ENCODE data around the gene TRMO.

Gene TRMO

GRCh38 chr9:97860451-97861147 lies 61.7 kb downstream of the TRMO start:
- DNase-seq (ENCODE audit: low read depth): no peak
- no peak overlapping the region for H3K4me3 ChIP-seq (ENCODE audit: low read depth, low read length)
- no peak for TF ChIP-seq CTCF (IDR thresholded peaks at IDR 0.05; ENCODE audit: insufficient read depth, low read depth, low read length, missing control alignments)

GRCh38 chr9:97859346-97859745 lies 63.0 kb downstream of the TRMO start:
- TF ChIP-seq CTCF (IDR thresholded peaks at IDR 0.05; ENCODE audit: insufficient read depth, low read depth, low read length, missing control alignments): no peak
- no peak overlapping the region for H3K4me3 ChIP-seq (ENCODE audit: low read depth, low read length)
- no peak for DNase-seq (ENCODE audit: low read depth)

- DNase-seq (ENCODE audit: low read depth): no peak
- no peak for TF ChIP-seq CTCF (IDR thresholded peaks at IDR 0.05; ENCODE audit: insufficient read depth, low read depth, low read length, missing control alignments)
- H3K4me3 ChIP-seq (ENCODE audit: low read depth, low read length): no peak overlapping the region
Measured at GRCh38 chr9:97858826-97859225, 63.5 kb downstream of the TRMO start.

- H3K4me3 ChIP-seq (ENCODE audit: low read depth, low read length): no peak overlapping the region
- DNase-seq (ENCODE audit: low read depth): no peak
- no peak for TF ChIP-seq CTCF (IDR thresholded peaks at IDR 0.05; ENCODE audit: insufficient read depth, low read depth, low read length, missing control alignments)
Measured at GRCh38 chr9:97858393-97858713, 63.9 kb downstream of the TRMO start.

- no peak overlapping the region for H3K4me3 ChIP-seq (ENCODE audit: low read depth, low read length)
- no peak for DNase-seq (ENCODE audit: low read depth)
- no peak for TF ChIP-seq CTCF (IDR thresholded peaks at IDR 0.05; ENCODE audit: insufficient read depth, low read depth, low read length, missing control alignments)
Measured at GRCh38 chr9:97857606-97858392, 64.5 kb downstream of the TRMO start.

DNA sequence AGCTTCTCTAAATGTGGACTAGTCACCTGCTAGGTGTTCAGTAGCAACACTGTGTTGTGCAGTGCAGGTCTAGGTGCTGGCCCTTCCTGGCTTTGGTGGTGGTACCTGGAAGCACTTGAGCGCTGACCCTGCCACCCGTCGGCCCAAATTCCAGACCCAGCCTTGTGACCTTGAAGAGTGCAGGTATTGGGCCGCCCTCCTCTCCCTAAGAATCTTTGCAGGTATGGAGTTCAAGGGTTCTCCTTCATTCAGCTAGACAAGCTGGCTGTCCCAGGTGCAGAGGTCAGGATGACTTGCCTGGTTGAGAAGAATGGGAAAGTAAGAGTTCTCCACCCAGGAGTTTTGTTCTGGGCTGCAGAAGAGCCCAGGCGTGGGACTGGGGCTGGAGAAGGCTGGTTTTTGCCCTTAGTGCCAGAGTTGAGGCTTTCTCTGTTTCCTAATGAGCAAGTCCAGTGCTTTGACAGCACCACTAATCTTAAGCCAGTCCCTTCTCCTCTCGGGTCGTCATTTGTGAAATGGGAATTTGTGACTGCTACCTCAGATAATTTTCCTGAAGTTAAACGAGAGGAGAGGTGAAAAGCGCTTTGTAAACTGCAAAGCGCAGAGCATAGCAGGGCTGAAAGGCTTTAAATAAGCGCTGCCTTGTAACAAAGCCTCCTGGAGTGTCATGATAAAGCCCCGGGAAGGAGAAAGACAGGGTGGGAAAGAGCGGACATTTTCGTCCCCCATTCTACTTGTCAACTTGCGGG lies 65.3 kb downstream of the TRMO start:
- TF ChIP-seq CTCF (IDR thresholded peaks at IDR 0.05; ENCODE audit: insufficient read depth, low read depth, low read length, missing control alignments): no peak
- H3K4me3 ChIP-seq (ENCODE audit: low read depth, low read length): no peak overlapping the region
- DNase-seq (ENCODE audit: low read depth): no peak

All from GM12865 (cell line).